G401 (cell line): ENCODE measurements around the gene LMF2. TPM values are rescaled to one million over a fixed set of nuclear protein-coding genes. Genes with fewer than 3 reads are reported as not detected.

Experiments used
- DNase-seq: peaks from one replicate; pipeline ENCODE4 v3.0.0-alpha.2; 2015; ENCODE audit warnings: low spot score
- in situ Hi-C: cut with HindIII; loops from 2 replicates; pipeline ENCODE4 v1.10.0; 2016; ENCODE audit warnings: low sequenced_read_pairs, mixed read lengths
- total RNA-seq: library from RNA; depleted of rRNA; stranded (reverse); fragments of >200 nt; shearing (Covaris generic); gene quantifications from 2 replicates; pipeline ENCODE4 v1.2.3, GENCODE V29; 2014

The LMF2 gene
- total RNA-seq, 1 experiment from 2014 or later, result 40.6 TPM

GRCh38 chr22:50471197-50471847, 36.2 kb downstream of the LMF2 start:
- in situ Hi-C loops, result no loop called here
- peak; percentile 79 for DNase-seq

- no peak for DNase-seq
- in situ Hi-C loops, result no loop called here
Measured at GRCh38 chr22:50470491-50470890, 37.0 kb downstream of the LMF2 start.

- in situ Hi-C loops, result no loop called here
- peak; percentile 59 for DNase-seq
Measured at GRCh38 chr22:50469377-50470305, 37.9 kb downstream of the LMF2 start.

- DNase-seq, result no peak
- in situ Hi-C loops, result no loop called here
Measured at GRCh38 chr22:50468626-50469025, 38.9 kb downstream of the LMF2 start.

GRCh38 chr22:50467773-50468440, 39.6 kb downstream of the LMF2 start:
- DNase-seq, result no peak
- in situ Hi-C loops, result no loop called here

- no peak for DNase-seq
- in situ Hi-C loops, result no loop called here
Measured at GRCh38 chr22:50467341-50467740, 40.2 kb downstream of the LMF2 start.

GRCh38 chr22:50465066-50465930, 42.2 kb downstream of the LMF2 start:
- DNase-seq, result no peak
- in situ Hi-C loops, result no loop called here

- in situ Hi-C loops, result no loop called here
- no peak for DNase-seq
Measured at GRCh38 chr22:50464451-50464850, 43.1 kb downstream of the LMF2 start.

GRCh38 chr22:50463188-50463900, 44.2 kb downstream of the LMF2 start:
- in situ Hi-C loops, result no loop called here

GRCh38 chr22:50461979-50462540, 45.4 kb downstream of the LMF2 start:
- in situ Hi-C loops, result no loop called here
- DNase-seq, result peak; percentile 70

More at GRCh38 chr22:50463188-50463900, 44.2 kb downstream of the LMF2 start:
- DNase-seq, result no peak

- no peak for DNase-seq
- in situ Hi-C loops, result no loop called here
Measured at GRCh38 chr22:50461536-50461935, 46.0 kb downstream of the LMF2 start.

GRCh38 chr22:50460938-50461337, 46.6 kb downstream of the LMF2 start:
- DNase-seq, result no peak
- in situ Hi-C loops, result no loop called here

- in situ Hi-C loops, result no loop called here
- DNase-seq, result peak; percentile 94
Measured at GRCh38 chr22:50459496-50460140, 47.9 kb downstream of the LMF2 start.

- no peak for DNase-seq
- in situ Hi-C loops, result no loop called here
Measured at GRCh38 chr22:50459016-50459415, 48.5 kb downstream of the LMF2 start.

GRCh38 chr22:50456466-50457234, 50.9 kb downstream of the LMF2 start:
- no peak for DNase-seq
- in situ Hi-C loops, result no loop called here

GRCh38 chr22:50456026-50456425, 51.5 kb downstream of the LMF2 start:
- no peak for DNase-seq
- in situ Hi-C loops, result no loop called here

- DNase-seq, result no peak
- in situ Hi-C loops, result no loop called here
Measured at GRCh38 chr22:50455201-50455600, 52.3 kb downstream of the LMF2 start.
